MCF 10A (cell line): ENCODE results near the gene AKT1S1. TPM values are rescaled to one million over a fixed set of nuclear protein-coding genes. Genes with fewer than 3 reads are reported as not detected.
A peak's percentile ranks its signal among the peaks of the same experiment; 100 is the strongest.

ENCODE experiments used
- BruUV-seq: library from RNA; stranded (reverse); fragments of 400-500 nt; replicated peaks from 2 replicates; lab custom pipeline; 2021; lab: Mats Ljungman, UMichigan
- CTCF ChIA-PET: fragments of 300-600 bp; sonication (Branson Sonifier 250); formaldehyde crosslinking; extraction: SDS; loops from one replicate; lab custom pipeline; 2021; ENCODE audit warnings: antibody characterized with exemption, inconsistent platforms; lab: Yijun Ruan, JAX
- POLR2A ChIA-PET: fragments of 300-600, 350-650 bp; sonication (Branson Sonifier 250); formaldehyde crosslinking; extraction: SDS; loops from one replicate; lab custom pipeline; 2020; ENCODE audit warnings: antibody characterized with exemption, inconsistent platforms; lab: Yijun Ruan, JAX
- DNase-seq: peaks from one replicate; pipeline ENCODE4 v3.0.0-alpha.2; 2018; ENCODE audit not compliant: unreplicated experiment
- H3K27ac Mint-ChIP-seq: one replicate; pipeline ENCODE4 v1.8.0; 2022; ENCODE audit warnings: mild to moderate bottlenecking, low read depth, mixed read lengths; ENCODE audit not compliant: unreplicated experiment
- H3K27me3 Mint-ChIP-seq: one replicate; pipeline ENCODE4 v1.8.0; 2022; ENCODE audit warnings: mixed read lengths; ENCODE audit not compliant: insufficient read depth, unreplicated experiment
- H3K36me3 Mint-ChIP-seq: one replicate; pipeline ENCODE4 v1.8.0; 2022; ENCODE audit warnings: mild to moderate bottlenecking, moderate library complexity, mixed read lengths; ENCODE audit not compliant: insufficient read depth, unreplicated experiment
- H3K4me1 Mint-ChIP-seq: one replicate; pipeline ENCODE4 v1.8.0; 2022; ENCODE audit warnings: mixed read lengths; ENCODE audit not compliant: insufficient read depth, unreplicated experiment
- H3K4me3 Mint-ChIP-seq: one replicate; pipeline ENCODE4 v1.8.0; 2022; ENCODE audit warnings: mild to moderate bottlenecking, moderate library complexity, mixed read lengths; ENCODE audit not compliant: unreplicated experiment
- H3K9me3 Mint-ChIP-seq: one replicate; pipeline ENCODE4 v1.8.0; 2022; ENCODE audit warnings: mixed read lengths; ENCODE audit not compliant: unreplicated experiment
- CTCF ChIP-seq: fragments of 200-600 bp; IDR thresholded peaks from one replicate; pipeline ENCODE4 v1.8.0; 2022; ENCODE audit warnings: antibody characterized with exemption, mild to moderate bottlenecking; ENCODE audit not compliant: unreplicated experiment
- intact Hi-C: fragments of 100-400 bp; cut with micrococcal nuclease; formaldehyde crosslinking; loops from 2 replicates; pipeline ENCODE4 v1.14.1; 2022
- total RNA-seq: library from RNA; stranded (reverse); gene quantifications from 2 replicates; pipeline ENCODE4 v1.2.3, GENCODE V29; 2022

Gene AKT1S1
- total RNA-seq, 1 experiment from 2014 or later: 74.7 TPM

- Mint-ChIP-seq H3K9me3 (no peaks in the 10 kb centered on the region), H3K27ac (peak overlapping the region; percentile 51), H3K27me3 (no peaks in the 10 kb centered on the region), H3K4me1 (peaks cover 8% of the 10 kb centered on the region), H3K4me3 (no peak overlapping the region), H3K36me3 (peaks cover 36% of the 10 kb centered on the region)
- TF ChIP-seq CTCF: no peak
- DNase-seq: no peak
- ChIA-PET POLR2A (no interaction called here), CTCF (no interaction called here)
- intact Hi-C loops: no loop called here
- no TSS peak for BruUV-seq
Measured at GRCh38 chr19:49920624-49921363, 43.6 kb upstream of the AKT1S1 start.

DNA sequence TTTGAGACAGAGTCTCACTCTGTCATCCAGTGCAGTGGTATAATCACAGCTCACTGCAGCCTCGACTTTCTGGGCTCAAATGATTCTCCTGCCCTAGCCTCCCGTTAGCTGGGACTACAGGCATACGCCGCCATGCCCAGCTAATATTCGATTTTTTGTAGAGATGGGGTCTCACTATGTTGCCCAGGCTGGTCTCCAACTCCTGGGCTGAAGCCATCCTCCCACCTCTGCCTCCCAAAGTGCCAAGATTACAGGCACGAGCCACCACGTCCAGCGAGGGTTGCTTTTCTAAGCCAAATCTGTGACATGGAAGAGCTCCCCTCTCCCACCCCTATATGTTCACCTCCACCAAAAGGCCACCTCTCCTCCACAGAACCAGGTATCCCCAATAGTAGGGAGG is 40.9 kb upstream of the AKT1S1 start:
- no peaks in the 10 kb centered on the region for H3K27me3 Mint-ChIP-seq
- no TSS peak for BruUV-seq
- H3K4me3 Mint-ChIP-seq: no peak overlapping the region
- H3K9me3 Mint-ChIP-seq: no peaks in the 10 kb centered on the region
- intact Hi-C loops: no loop called here
- ChIA-PET POLR2A (interaction anchor here (0.9 kb wide), 1 partner anchor 10 kb away, joined by 5 read pairs; no protein-coding TSS in a partner anchor), CTCF (no interaction called here)
- H3K4me1 Mint-ChIP-seq: peaks cover 8% of the 10 kb centered on the region
- DNase-seq: no peak
- TF ChIP-seq CTCF: no peak
- peaks cover 50% of the 10 kb centered on the region for H3K36me3 Mint-ChIP-seq
- H3K27ac Mint-ChIP-seq: no peak overlapping the region

DNA sequence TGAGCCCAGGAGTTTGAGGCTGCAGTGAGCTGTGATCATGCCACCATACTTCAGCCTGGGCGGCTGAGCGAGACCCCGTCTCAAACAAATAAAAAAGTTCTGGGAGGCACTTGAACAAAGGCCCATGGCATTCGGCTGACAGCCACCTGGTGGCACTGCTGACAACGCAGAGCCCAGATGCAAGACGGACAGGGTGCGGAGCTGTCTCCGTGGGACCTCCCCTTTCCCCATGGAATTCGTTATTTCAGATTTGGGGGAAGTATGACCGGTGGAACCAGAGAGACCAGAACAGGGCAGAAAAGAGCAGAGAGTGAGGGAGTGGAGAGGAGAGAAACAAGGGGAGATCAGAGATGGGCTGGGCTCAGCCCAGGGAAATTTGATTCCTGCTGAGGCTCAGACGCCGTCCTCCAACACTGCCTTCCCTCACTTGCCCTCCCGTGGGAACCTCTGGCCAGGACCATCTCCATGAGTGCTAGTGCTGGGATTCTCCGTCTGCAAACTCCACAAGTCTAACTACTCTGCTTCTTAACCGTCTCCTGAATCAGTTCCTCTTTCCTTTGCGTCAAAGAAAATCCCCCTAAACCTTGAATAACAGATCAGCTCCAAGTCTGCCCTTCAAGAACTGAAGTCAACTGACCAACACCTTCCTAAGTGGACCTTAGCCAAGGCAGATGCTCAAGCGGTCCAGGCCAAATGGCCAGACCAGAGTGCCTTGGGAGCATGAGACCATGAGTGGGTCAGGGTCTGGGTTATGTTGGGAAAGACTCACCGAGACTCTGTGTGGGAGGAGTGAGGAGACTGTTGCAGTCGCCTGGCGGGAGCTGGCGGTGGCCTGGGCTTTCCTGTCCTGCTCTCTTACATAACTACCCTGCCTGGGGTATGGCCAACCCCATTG is 39.9 kb upstream of the AKT1S1 start:
- no peak for DNase-seq
- Mint-ChIP-seq H3K9me3 (no peaks in the 10 kb centered on the region), H3K4me1 (peaks cover 8% of the 10 kb centered on the region), H3K27me3 (no peaks in the 10 kb centered on the region), H3K36me3 (peaks cover 55% of the 10 kb centered on the region), H3K4me3 (no peak overlapping the region), H3K27ac (peak overlapping the region; percentile 3)
- ChIA-PET CTCF (interaction anchor here (0.9 to 1.0 kb wide), 2 partner anchors 10 to 219 kb away, joined by 3 read pairs; no protein-coding TSS in a partner anchor), POLR2A (interaction anchor here (0.6 to 0.9 kb wide), 2 partner anchors 11 to 300 kb away, joined by 5 to 6 read pairs; no protein-coding TSS in a partner anchor)
- BruUV-seq: no TSS peak
- TF ChIP-seq CTCF: no peak
- intact Hi-C loops: no loop called here

- Mint-ChIP-seq H3K4me1 (peaks cover 9% of the 10 kb centered on the region), H3K4me3 (no peak overlapping the region), H3K36me3 (peaks cover 59% of the 10 kb centered on the region), H3K9me3 (no peaks in the 10 kb centered on the region), H3K27ac (no peak overlapping the region), H3K27me3 (no peaks in the 10 kb centered on the region)
- POLR2A ChIA-PET: no interaction called here
- no peak for TF ChIP-seq CTCF
- BruUV-seq: no TSS peak
- CTCF ChIA-PET: no interaction called here
- DNase-seq: no peak
- intact Hi-C loops: no loop called here
Measured at GRCh38 chr19:49915271-49915670, 38.1 kb upstream of the AKT1S1 start.
